CD4-positive, alpha-beta T cell (primary cell): ENCODE data around the gene NRSN2. TPM values are rescaled to one million over a fixed set of nuclear protein-coding genes. Genes with fewer than 3 reads are reported as not detected.

Experiments
- ATAC-seq: fragments of 200-7000 bp; cut with Tn5 transposase; one replicate; pipeline ENCODE4 v1.10.0; 2022; ENCODE audit warnings: mild to moderate bottlenecking; ENCODE audit not compliant: poor library complexity
- CTCF ChIA-PET: fragments of 350-600 bp; sonication (Branson Sonifier 250); formaldehyde crosslinking; loops from one replicate; lab custom pipeline; 2021; ENCODE audit warnings: antibody characterized with exemption, inconsistent platforms; lab: Charles Lee
- POLR2A ChIA-PET: fragments of 350-600 bp; sonication (Branson Sonifier 250); formaldehyde crosslinking; loops from one replicate; lab custom pipeline; 2021; ENCODE audit warnings: antibody characterized with exemption, inconsistent platforms; lab: Charles Lee
- DNase-seq, 14 experiments: peaks; one replicate each; pipeline ENCODE4 v3.0.0-alpha.2; 2013 to 2020; ENCODE audit warnings: mixed read lengths in 2 of 14
- H3K27ac ChIP-seq, 2 donors: one replicate each; pipeline versions ENCODE4 v1.5.1 to v1.7.0; 2013; ENCODE audit warnings: low read length in 2 of 2, low read depth in 1 of 2, mild to moderate bottlenecking in 1 of 2
- H3K27me3 ChIP-seq, 2 experiments: 1 replicate in 1 of 2; 2 replicates in 1 of 2; pipeline versions ENCODE4 v1.6.1 to v1.7.0; 2013; ENCODE audit warnings: low read length in 2 of 2, control low read depth in 1 of 2, mild to moderate bottlenecking in 1 of 2, moderate library complexity in 1 of 2; ENCODE audit not compliant: insufficient read depth in 2 of 2, control insufficient read depth in 1 of 2
- H3K36me3 ChIP-seq: one replicate; pipeline ENCODE4 v1.6.1; 2013; ENCODE audit warnings: low read length, control low read depth; ENCODE audit not compliant: insufficient read depth
- H3K4me1 ChIP-seq: one replicate; pipeline ENCODE4 v1.6.1; 2013; ENCODE audit warnings: low read length, control low read depth; ENCODE audit not compliant: insufficient read depth
- H3K4me3 ChIP-seq: one replicate; pipeline ENCODE4 v1.5.1; 2013; ENCODE audit warnings: mild to moderate bottlenecking, low read length, moderate library complexity
- H3K9me3 ChIP-seq, 2 experiments: 1 replicate in 1 of 2; 2 replicates in 1 of 2; pipeline versions ENCODE4 v1.6.1 to v1.7.0; 2013; ENCODE audit warnings: low read length in 2 of 2, mild to moderate bottlenecking in 2 of 2, control low read depth in 1 of 2, moderate library complexity in 1 of 2; ENCODE audit not compliant: control insufficient read depth in 1 of 2, insufficient read depth in 1 of 2
- H3K27ac Mint-ChIP-seq: one replicate; pipeline ENCODE4 v1.8.0; 2020; ENCODE audit warnings: mixed read lengths
- H3K27me3 Mint-ChIP-seq: one replicate; pipeline ENCODE4 v1.8.0; 2021; ENCODE audit warnings: mixed read lengths
- H3K36me3 Mint-ChIP-seq: one replicate; pipeline ENCODE4 v1.8.0; 2021; ENCODE audit warnings: low read depth, mixed read lengths
- H3K4me1 Mint-ChIP-seq: one replicate; pipeline ENCODE4 v1.8.0; 2021; ENCODE audit warnings: low read depth, mixed read lengths
- H3K4me3 Mint-ChIP-seq: one replicate; pipeline ENCODE4 v1.8.0; 2020; ENCODE audit warnings: mild to moderate bottlenecking, mixed read lengths
- H3K9me3 Mint-ChIP-seq: one replicate; pipeline ENCODE4 v1.8.0; 2020; ENCODE audit warnings: mixed read lengths
- CTCF ChIP-seq: fragments of 200-600 bp; IDR thresholded peaks from one replicate; pipeline ENCODE4 v1.8.0; 2022; ENCODE audit warnings: antibody characterized with exemption, mild to moderate bottlenecking
- intact Hi-C, 2 experiments: fragments of 100-400 bp; cut with DNase I in 1 of 2; cut with micrococcal nuclease in 1 of 2; formaldehyde crosslinking; loops; one replicate each; pipeline versions ENCODE4 v1.15.1 to v1.9.0; 2023 to 2025; cut with DNase I, micrococcal nuclease
- total RNA-seq, 174 experiments: library from RNA in 2 of 174; stranded (reverse) in 2 of 174; gene quantifications; one replicate each; pipeline ENCODE4 v1.2.3 and lab custom pipeline; 2021 to 2026

Gene NRSN2
- total RNA-seq, 2 experiments from 2014 or later: 0.69 to 1.3 TPM

GRCh38 chr20:309841-310644 is 36.9 kb upstream of the NRSN2 start:
- no peak overlapping the region for H3K27ac ChIP-seq
- no peaks in the 10 kb centered on the region for H3K9me3 ChIP-seq
- Mint-ChIP-seq H3K4me1 (peaks cover 14% of the 10 kb centered on the region), H3K4me3 (peak overlapping the region; percentile 77), H3K36me3 (no peaks in the 10 kb centered on the region), H3K27me3 (no peaks in the 10 kb centered on the region), H3K9me3 (no peaks in the 10 kb centered on the region), H3K27ac (no peak overlapping the region)
- peaks cover 12% of the 10 kb centered on the region for H3K4me1 ChIP-seq
- CTCF ChIA-PET: no interaction called here
- DNase-seq (peak; percentile 49 to 89 (median 72)), ATAC-seq (peak; percentile 99)
- no peaks in the 10 kb centered on the region for H3K36me3 ChIP-seq
- no peaks in the 10 kb centered on the region for H3K27me3 ChIP-seq
- POLR2A ChIA-PET: interaction anchor here (3.3 kb wide), 1 partner anchor 12 kb away, joined by 18 read pairs; the partner anchor contains the start of gene ZCCHC3
- H3K4me3 ChIP-seq: peak overlapping the region; percentile 40
- intact Hi-C loops: no loop called here
- TF ChIP-seq CTCF: no peak

- Histone ChIP-seq H3K9me3 (no peaks in the 10 kb centered on the region), H3K4me1 (peaks cover 12% of the 10 kb centered on the region), H3K36me3 (no peaks in the 10 kb centered on the region), H3K27me3 (no peaks in the 10 kb centered on the region), H3K4me3 (peak overlapping the region; percentile 40), H3K27ac (no peak overlapping the region)
- ChIA-PET POLR2A (interaction anchor here (3.3 kb wide), 1 partner anchor 12 kb away, joined by 18 read pairs; the partner anchor contains the start of gene ZCCHC3), CTCF (no interaction called here)
- ATAC-seq (no peak), DNase-seq (no peak)
- Mint-ChIP-seq H3K27me3 (no peaks in the 10 kb centered on the region), H3K36me3 (no peaks in the 10 kb centered on the region), H3K4me3 (peak overlapping the region; percentile 77), H3K27ac (no peak overlapping the region), H3K4me1 (peaks cover 14% of the 10 kb centered on the region), H3K9me3 (no peaks in the 10 kb centered on the region)
- TF ChIP-seq CTCF: no peak
- intact Hi-C loops: no loop called here
Observed at GRCh38 chr20:310645-311044, 36.3 kb upstream of the NRSN2 start.

- Mint-ChIP-seq H3K4me3 (no peak overlapping the region), H3K4me1 (peaks cover 14% of the 10 kb centered on the region), H3K27me3 (no peaks in the 10 kb centered on the region), H3K27ac (no peak overlapping the region), H3K9me3 (no peaks in the 10 kb centered on the region), H3K36me3 (no peaks in the 10 kb centered on the region)
- Histone ChIP-seq H3K36me3 (no peaks in the 10 kb centered on the region), H3K9me3 (no peaks in the 10 kb centered on the region), H3K27me3 (no peaks in the 10 kb centered on the region), H3K27ac (no peak overlapping the region), H3K4me3 (no peak overlapping the region), H3K4me1 (peaks cover 12% of the 10 kb centered on the region)
- POLR2A ChIA-PET: no interaction called here
- CTCF ChIA-PET: no interaction called here
- intact Hi-C loops: no loop called here
- ATAC-seq: no peak
- no peak for TF ChIP-seq CTCF
- no peak for DNase-seq
Observed at GRCh38 chr20:311609-312008, 35.3 kb upstream of the NRSN2 start.
